Parietal lobe (tissue), 1 donor: Measurements from ENCODE around the gene CXCR4. TPM values are rescaled to one million over a fixed set of nuclear protein-coding genes. Genes with fewer than 3 reads are reported as not detected.

Experiments
- total RNA-seq: library from RNA; depleted of rRNA; stranded (reverse); fragments of >200 nt; gene quantifications from one replicate; pipeline ENCODE4 v1.2.3, GENCODE V29; 2014

CXCR4 gene
- total RNA-seq: 77.3 TPM

GRCh38 chr2:136117909-136118818 lies at the start of gene CXCR4:
TSS of gene CXCR4 (minus strand) at chr2:136118149. CDS start at chr2:136118060, 89 bp downstream.

Other genes starting within 250 kb of the CXCR4 start
- gene MCM6, start 241.7 kb downstream of the CXCR4 start, total RNA-seq: 24.7 TPM
- gene DARS1, start 132.5 kb downstream of the CXCR4 start, total RNA-seq: 44.4 TPM